H1 (cell line): ENCODE measurements around the gene SPHK1. TPM values are rescaled to one million over a fixed set of nuclear protein-coding genes. Genes with fewer than 3 reads are reported as not detected.

Experiments used
- BRCA1 ChIP-seq: IDR thresholded peaks from 2 replicates; pipeline ENCODE4 v1.6.1; 2012; ENCODE audit warnings: low read depth, low read length, improper control_type of control experiment
- CHD7 ChIP-seq: fragments of 300-600 bp; sonication (generic); IDR thresholded peaks from 2 replicates; pipeline ENCODE4 v1.7.1; 2012; ENCODE audit warnings: low read length, moderate library complexity, mild to moderate bottlenecking, inconsistent platforms; ENCODE audit not compliant: insufficient replicate concordance
- KDM4A ChIP-seq: IDR thresholded peaks from one replicate; pipeline ENCODE4 v1.7.1; 2012; ENCODE audit warnings: low read depth, mild to moderate bottlenecking, moderate library complexity, low read length, inconsistent platforms; ENCODE audit not compliant: severe bottlenecking
- KDM5A ChIP-seq: fragments of 200-600 bp; IDR thresholded peaks from 2 replicates; pipeline ENCODE4 v1.7.1; 2012; ENCODE audit warnings: mild to moderate bottlenecking, low read length, inconsistent platforms, mixed read lengths
- NANOG ChIP-seq: IDR thresholded peaks from 2 replicates; pipeline ENCODE4 v1.6.1; 2011; ENCODE audit warnings: low read length, low read depth, mild to moderate bottlenecking, inconsistent platforms; ENCODE audit not compliant: insufficient read depth, poor library complexity, severe bottlenecking
- POLR2AphosphoS5 ChIP-seq: IDR thresholded peaks from 2 replicates; pipeline ENCODE4 v1.6.1; 2011; ENCODE audit warnings: low read depth, low read length
- RBBP5 ChIP-seq: IDR thresholded peaks from 2 replicates; pipeline ENCODE4 v1.7.1; 2012; ENCODE audit warnings: low read depth, mild to moderate bottlenecking, inconsistent platforms, low read length, moderate library complexity, borderline replicate concordance
- SIN3A ChIP-seq, 2 experiments: IDR thresholded peaks in 1 of 2; conservative IDR thresholded peaks in 1 of 2; 2 replicates each; pipeline ENCODE4 v1.6.1; 2011 to 2012; ENCODE audit warnings: low read length in 2 of 2, improper control_type of control experiment in 1 of 2, low read depth in 1 of 2, mild to moderate bottlenecking in 1 of 2
- TCF12 ChIP-seq: IDR thresholded peaks from 2 replicates; pipeline ENCODE4 v1.6.1; 2011; ENCODE audit warnings: low read depth, mild to moderate bottlenecking, low read length
- polyA plus RNA-seq, 7 experiments: library from polyadenylated mRNA; depleted of rRNA in 3 of 7; stranded (reverse) in 5 of 7; unstranded in 2 of 7; fragments of >200 nt in 5 of 7; fragments of 200-250 nt in 2 of 7; gene quantifications; 1 replicate in 5 of 7; 2 replicates in 1 of 7; 4 replicates in 1 of 7; pipeline versions ENCODE4 v1.2.1 to v1.2.3, GENCODE V29; 2011 to 2013; ENCODE audit warnings: missing spikeins in 2 of 7, mixed read lengths in 2 of 7
- total RNA-seq: library from RNA; stranded (reverse); fragmentation: NEBNext Ultra II Directional; extraction: Animal tissue kit (Norgen Biotek cat#: 25700); gene quantifications from 2 replicates; pipeline ENCODE4 v1.2.1, GENCODE V29; 2021
- TF ChIP-seq, protein P1 (sequence below): IDR thresholded peaks from 2 replicates; pipeline ENCODE4 v1.6.1; 2012; ENCODE audit warnings: low read length, inconsistent platforms

Gene SPHK1
- total and polyA plus RNA-seq, 2 of the 8 experiments (the other 6 are each of a cell fraction or from before 2014, with no cell fraction given), result 2.4 TPM

- no peak for TF ChIP-seq CHD7
- TF ChIP-seq KDM5A, result no peak
- TF ChIP-seq POLR2AphosphoS5, result no peak
- no peak for TF ChIP-seq TCF12
- TF ChIP-seq NANOG, result no peak
- TF ChIP-seq RBBP5, result no peak
- TF ChIP-seq BRCA1, result no peak
- TF ChIP-seq, protein P1, sequence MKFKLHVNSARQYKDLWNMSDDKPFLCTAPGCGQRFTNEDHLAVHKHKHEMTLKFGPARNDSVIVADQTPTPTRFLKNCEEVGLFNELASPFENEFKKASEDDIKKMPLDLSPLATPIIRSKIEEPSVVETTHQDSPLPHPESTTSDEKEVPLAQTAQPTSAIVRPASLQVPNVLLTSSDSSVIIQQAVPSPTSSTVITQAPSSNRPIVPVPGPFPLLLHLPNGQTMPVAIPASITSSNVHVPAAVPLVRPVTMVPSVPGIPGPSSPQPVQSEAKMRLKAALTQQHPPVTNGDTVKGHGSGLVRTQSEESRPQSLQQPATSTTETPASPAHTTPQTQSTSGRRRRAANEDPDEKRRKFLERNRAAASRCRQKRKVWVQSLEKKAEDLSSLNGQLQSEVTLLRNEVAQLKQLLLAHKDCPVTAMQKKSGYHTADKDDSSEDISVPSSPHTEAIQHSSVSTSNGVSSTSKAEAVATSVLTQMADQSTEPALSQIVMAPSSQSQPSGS, result no peak
- TF ChIP-seq SIN3A (conservative IDR thresholded peaks at IDR 0.05 in 1 of 2, IDR thresholded peaks at IDR 0.05 in 1 of 2; ENCODE audit: low read depth in 1 of 2, low read length in 2 of 2), result no peak
- no peak for TF ChIP-seq KDM4A
Observed at GRCh38 chr17:76415786-76416185, 31.4 kb downstream of the SPHK1 start (continued).
